Eye (tissue), 1 donor: ENCODE measurements around the gene FBXO7.

Experiments
- DNase-seq: peaks from one replicate; pipeline ENCODE4 v3.0.0-alpha.2; 2015

Gene FBXO7

DNA sequence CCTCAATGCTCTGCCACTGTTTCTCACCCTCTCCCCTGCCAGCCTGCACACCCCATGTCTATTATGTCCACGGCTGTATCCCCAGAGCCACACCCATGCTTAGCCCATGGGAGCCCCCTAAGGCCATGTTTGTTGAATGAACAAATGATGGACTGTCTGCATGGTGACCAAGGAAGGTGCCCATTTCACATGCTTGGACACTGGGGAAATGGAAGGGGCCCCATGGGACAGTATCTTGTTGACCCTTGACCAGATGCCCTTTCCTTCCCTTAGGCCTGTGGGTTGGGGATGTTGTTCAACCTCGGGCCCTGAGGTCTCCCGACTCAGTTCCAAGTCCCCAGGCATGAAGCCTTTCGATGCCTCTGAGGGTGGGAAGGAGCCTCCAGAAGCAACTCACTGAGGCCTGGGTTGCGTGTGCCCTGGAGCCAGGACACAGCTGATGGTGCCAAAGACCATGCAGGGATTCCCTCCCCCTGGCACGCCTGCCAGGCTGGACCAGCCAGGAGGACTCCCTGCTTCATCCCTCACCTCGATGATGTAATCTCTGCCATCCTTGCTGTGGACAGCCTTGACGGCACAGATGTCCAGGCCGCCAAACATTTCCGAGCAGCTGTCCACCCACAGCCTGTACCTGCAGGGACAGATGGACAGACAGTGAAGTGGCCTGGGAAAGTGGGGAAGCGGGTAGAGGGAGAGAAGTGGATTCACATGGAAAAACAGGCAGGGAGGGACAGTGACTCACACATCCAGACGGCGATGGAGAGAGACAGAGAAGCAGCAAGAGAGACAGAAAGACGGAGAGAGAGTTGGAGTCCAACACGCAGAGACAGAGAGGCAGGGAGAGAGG is 58.9 kb downstream of the FBXO7 start:
- no peak for DNase-seq

- DNase-seq = no peak
Observed at GRCh38 chr22:32534252-32535235, 59.9 kb downstream of the FBXO7 start.

DNA sequence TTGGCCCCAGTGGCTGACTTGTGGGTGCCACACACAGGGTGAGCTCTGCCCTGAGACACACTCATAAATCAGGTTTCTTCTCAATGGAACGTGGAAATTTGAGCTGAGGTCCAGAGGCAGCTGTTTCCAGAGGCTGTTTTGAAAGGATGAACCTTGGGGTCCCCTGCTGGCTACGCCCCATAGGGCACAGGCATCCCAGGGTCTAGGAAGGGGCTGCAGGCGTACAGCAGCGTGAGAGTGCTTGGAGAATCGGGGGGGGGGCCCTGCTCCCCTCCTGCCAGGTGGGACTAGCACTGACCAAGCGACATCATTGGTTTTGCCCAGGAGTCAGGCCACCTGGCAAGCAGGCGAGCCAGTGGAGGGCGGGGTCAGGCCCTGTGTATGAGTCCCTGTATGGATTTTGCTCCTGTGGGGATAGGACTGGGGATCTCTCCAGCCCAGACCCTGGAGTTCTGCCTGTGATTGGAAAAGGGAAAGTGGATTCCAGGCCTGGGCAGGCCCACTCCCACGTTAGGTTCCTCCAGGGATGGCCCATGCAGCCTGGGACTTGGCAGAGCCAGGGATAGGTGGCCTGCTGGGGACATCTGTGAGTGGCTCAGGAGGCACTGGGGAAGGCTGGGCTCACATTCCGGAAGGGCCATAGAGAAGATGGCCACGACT is 61.0 kb downstream of the FBXO7 start:
- no peak for DNase-seq

GRCh38 chr22:32536352-32536751 is 61.7 kb downstream of the FBXO7 start:
- no peak for DNase-seq

- DNase-seq = no peak
Observed at GRCh38 chr22:32538521-32538920, 63.9 kb downstream of the FBXO7 start.

DNA sequence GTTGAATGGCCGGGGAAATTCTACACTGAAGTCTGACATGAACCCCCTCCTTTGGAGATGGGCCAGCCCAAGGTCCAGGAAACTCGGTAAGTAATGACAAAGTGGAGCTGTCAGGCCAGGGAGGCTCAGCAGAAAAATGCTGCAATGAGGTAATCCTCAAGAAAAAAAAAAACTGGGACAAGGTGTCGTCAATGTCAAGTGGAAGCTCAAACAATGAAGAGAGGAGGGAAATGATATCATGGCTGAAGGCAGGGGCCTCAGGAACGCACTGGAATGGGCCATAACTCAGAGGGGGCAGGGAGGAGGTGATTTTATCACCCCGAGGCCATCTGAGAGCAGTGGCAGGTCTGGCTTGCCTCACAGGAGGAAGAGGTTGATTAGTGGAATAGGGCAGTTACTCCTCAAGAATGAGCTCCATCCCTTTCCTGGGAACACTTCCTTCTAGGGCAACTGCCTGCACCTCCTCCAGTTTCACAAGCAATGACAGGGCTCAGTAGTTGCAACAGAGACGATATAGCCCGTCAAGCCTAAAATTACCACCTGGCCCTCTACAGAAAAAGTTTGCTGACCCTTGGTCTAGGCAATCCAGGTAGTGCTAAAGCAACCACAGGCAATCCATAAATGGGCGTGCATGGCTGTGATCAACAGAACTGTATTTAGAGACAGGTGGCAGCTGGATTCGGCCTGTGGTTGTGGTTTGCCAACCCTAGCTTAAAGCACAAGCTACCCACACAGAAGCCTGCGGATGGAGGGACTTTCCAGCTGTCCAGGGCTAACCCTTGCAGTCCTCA is 65.2 kb downstream of the FBXO7 start:
- DNase-seq = no peak

DNA sequence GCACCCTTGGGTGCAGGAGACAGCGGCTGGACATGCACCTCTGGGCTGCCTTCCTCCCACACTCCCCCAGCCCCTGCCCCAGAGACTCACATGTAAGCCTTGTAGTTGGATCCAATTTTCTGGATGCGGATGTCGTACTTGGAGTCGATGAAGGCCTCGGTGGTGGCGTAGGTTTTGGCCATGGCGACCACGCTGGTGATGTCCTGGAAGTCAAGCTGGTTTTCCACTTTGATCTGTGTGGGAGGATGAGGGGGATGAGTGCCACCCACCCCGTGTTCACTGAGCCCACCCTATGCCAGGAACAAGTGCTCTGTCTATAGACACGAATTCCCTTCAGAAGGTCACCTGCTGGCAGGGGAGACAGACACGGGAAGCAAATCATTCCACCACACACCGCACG is 66.9 kb downstream of the FBXO7 start:
- no peak for DNase-seq

DNA sequence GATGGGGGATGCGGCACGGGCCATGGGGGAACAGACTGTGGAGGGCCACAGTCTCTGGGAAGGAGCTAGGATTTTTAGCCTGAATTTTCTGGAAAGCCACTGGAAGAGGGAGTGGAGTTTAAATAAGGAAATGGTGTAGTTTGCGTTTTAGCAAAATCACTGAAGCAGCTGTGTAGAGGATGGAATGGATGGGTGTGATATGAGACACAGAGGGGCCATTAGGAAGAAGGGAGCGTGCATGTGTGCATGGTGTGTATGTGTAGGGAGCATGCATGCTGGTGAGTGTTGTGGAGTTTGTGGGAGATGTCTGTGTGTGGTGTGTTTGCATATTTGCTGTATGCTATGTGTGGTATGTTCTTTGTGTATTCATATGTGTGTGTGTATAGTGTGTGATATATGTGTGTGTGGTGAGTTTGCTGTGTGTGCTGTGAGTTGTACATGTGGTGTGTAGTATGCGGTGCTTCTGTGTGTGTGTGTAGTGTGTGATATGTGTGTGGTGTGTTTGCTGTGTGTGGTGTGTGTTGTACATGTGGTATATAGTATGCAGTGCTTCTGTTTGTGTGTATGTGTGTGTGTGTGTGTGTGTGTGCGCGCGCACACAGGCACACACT is 67.6 kb downstream of the FBXO7 start:
- DNase-seq = no peak

DNA sequence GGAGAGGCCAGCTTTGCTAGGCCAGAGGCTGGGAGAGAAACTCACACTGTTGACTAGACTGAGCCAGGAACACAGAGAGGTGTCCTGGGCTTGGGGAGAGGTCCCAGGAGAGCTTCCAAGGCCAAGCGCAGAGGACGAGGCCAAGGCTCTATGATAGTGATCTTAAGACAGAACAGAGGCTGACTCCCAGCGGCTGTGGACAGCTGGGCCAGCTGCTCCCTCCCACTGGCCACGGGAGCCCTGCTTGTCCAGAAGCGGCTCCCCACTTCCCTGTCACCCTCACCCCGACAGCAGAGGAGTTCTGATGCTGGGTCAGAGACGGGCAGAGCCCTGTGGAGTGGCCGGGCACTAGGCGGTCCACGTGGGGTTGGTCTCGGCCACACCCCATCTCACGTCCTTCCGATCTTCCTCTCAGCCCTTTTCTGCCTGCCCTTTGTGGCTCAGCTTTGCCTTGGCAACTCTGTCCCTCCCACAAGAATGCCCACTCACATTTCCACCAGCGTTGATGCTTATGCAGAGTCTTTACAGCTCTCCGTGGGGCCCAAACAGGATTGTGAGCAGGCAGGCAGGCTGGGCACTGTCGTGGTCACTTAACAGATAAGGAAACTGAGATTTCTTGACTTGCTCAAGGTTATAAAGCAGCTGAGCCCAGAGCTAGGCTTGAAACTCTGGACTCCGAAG is 68.2 kb downstream of the FBXO7 start:
- DNase-seq = no peak

DNA sequence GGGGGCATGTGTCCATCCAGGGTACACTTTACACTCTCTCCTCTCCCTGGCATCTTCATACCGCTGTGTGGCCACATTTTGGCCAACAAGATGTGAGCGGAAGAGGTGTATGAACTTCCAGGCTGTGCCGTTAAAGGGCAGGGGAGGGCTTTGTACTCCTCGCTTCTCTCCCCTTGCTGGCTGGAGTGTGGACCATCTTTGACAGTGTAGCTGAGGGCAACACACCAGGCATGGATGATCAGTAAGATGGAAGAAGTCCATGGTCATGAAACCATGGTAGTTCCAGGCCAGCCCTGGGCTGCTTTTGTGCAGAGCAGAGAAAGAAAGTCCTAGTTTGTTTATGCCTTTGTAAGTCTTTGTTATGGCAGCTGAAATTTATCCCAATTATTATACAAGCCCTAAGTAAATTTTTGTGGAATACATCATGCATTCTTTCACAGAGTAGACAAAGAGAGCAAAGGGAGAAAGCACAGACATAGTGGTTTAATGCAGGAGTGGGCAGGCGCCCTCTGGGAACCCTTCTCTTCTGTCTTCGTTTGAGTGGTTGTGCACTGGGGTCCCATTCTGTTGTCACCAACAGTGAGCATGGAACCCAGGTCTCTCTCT is 70.4 kb downstream of the FBXO7 start:
- no peak for DNase-seq

- no peak for DNase-seq
Observed at GRCh38 chr22:32545801-32546200, 71.2 kb downstream of the FBXO7 start.

DNA sequence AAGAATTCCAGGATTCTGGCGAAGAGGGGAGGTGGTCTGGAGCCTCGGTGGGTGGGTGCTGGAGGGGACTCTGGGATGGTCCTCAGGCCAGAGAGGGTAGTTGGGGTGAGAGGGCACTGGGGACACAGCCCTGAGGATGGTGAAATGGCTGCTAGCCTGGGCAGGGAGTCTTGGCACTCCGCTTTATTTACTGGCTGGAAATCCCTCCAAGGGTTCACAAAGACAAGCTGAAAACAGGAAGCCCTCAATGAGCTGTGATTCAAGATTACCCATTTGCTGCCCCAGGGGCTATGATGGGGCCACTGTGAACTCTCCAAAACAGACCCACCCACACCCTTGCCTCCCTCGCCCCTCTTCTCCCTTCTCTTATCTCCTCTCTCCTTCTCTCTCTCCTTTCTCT is 71.9 kb downstream of the FBXO7 start:
- no peak for DNase-seq

GRCh38 chr22:32546935-32547334 is 72.3 kb downstream of the FBXO7 start:
- DNase-seq = no peak

DNA sequence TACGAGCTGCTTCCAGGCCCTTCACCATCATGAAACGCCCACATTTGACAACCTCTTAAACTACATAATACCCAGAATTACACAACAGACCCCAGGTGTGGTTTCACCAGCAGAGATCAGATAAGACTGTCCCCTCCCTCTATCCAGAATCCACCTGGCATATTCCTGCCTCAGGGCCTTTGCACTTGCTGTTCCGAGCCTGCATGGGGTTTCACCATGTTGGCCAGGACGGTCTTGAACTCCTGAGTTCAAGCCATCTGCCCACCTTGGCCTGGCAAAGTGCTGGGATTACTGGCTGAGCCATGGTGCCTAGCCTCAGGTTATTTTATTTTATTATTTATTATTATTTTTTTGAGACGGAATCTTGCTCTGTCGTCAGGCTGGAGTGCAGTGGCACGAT is 73.4 kb downstream of the FBXO7 start:
- DNase-seq = no peak
